WTC11 (cell line): ENCODE measurements around the gene GRPEL2. TPM values are rescaled to one million over a fixed set of nuclear protein-coding genes. Genes with fewer than 3 reads are reported as not detected.

Experiments used
- ATAC-seq: fragments of 200-7000 bp; cut with Tn5 transposase; 2 replicates; pipeline ENCODE4 v1.10.0; 2021; ENCODE audit warnings: mild to moderate bottlenecking, moderate library complexity
- CTCF ChIA-PET: fragments of 300-600 bp; sonication (Branson Sonifier 250); formaldehyde crosslinking; loops from one replicate; lab custom pipeline; 2021; ENCODE audit warnings: antibody characterized with exemption; lab: Charles Lee
- POLR2A ChIA-PET: fragments of 350-600 bp; sonication (Branson Sonifier 250); formaldehyde crosslinking; loops from one replicate; lab custom pipeline; 2021; ENCODE audit warnings: antibody characterized with exemption; lab: Charles Lee
- DNase-seq: peaks from one replicate; pipeline ENCODE4 v3.0.0; 2021; ENCODE audit warnings: low spot score
- H3K27ac Mint-ChIP-seq: 2 replicates; pipeline ENCODE4 v1.8.0; 2021; ENCODE audit warnings: mixed read lengths
- H3K27me3 Mint-ChIP-seq: 2 replicates; pipeline ENCODE4 v1.8.0; 2021; ENCODE audit warnings: low read depth, mild to moderate bottlenecking, moderate library complexity, mixed read lengths
- H3K36me3 Mint-ChIP-seq: 2 replicates; pipeline ENCODE4 v1.8.0; 2021; ENCODE audit warnings: mixed read lengths
- H3K4me1 Mint-ChIP-seq: 2 replicates; pipeline ENCODE4 v1.8.0; 2022; ENCODE audit warnings: mixed read lengths
- H3K4me3 Mint-ChIP-seq: 2 replicates; pipeline ENCODE4 v1.8.0; 2021; ENCODE audit warnings: mild to moderate bottlenecking, moderate library complexity, mixed read lengths
- H3K9me3 Mint-ChIP-seq: 2 replicates; pipeline ENCODE4 v1.8.0; 2021; ENCODE audit warnings: mixed read lengths
- CDX4 ChIP-seq: fragments of 250-450 bp; sonication (Bioruptor Pico); IDR thresholded peaks from 2 replicates; pipeline ENCODE4 v1.9.0; 2021; ENCODE audit warnings: moderate library complexity, mild to moderate bottlenecking, inconsistent platforms, borderline replicate concordance
- E2F4 ChIP-seq: sonication (generic); formaldehyde crosslinking; IDR thresholded peaks from 2 replicates; pipeline ENCODE4 v1.8.1; 2022; ENCODE audit warnings: low read depth, mild to moderate bottlenecking, moderate library complexity, missing genetic modification reagents, borderline replicate concordance
- ELF4 ChIP-seq: sonication (generic); formaldehyde crosslinking; IDR thresholded peaks from 2 replicates; pipeline ENCODE4 v1.8.1; 2022; ENCODE audit warnings: low read depth, mild to moderate bottlenecking, moderate library complexity, missing genetic modification reagents
- FOXJ3 ChIP-seq: sonication (generic); formaldehyde crosslinking; IDR thresholded peaks from 2 replicates; pipeline ENCODE4 v1.9.0; 2021; ENCODE audit warnings: missing genetic modification reagents, mild to moderate bottlenecking, borderline replicate concordance
- KAT7 ChIP-seq: sonication (generic); formaldehyde crosslinking; IDR thresholded peaks from 2 replicates; pipeline ENCODE4 v1.8.1; 2023; ENCODE audit warnings: missing genetic modification reagents, mild to moderate bottlenecking, borderline replicate concordance
- MLX ChIP-seq: sonication (generic); formaldehyde crosslinking; IDR thresholded peaks from 2 replicates; pipeline ENCODE4 v1.8.1; 2023; ENCODE audit warnings: mild to moderate bottlenecking, missing genetic modification reagents, moderate library complexity
- NR1H2 ChIP-seq: sonication (generic); formaldehyde crosslinking; IDR thresholded peaks from 2 replicates; pipeline ENCODE4 v1.9.0; 2021; ENCODE audit warnings: mild to moderate bottlenecking, moderate library complexity, missing genetic modification reagents
- NR2C2 ChIP-seq: sonication (generic); formaldehyde crosslinking; IDR thresholded peaks from 2 replicates; pipeline ENCODE4 v1.8.0; 2022; ENCODE audit warnings: mild to moderate bottlenecking, missing genetic modification reagents
- OVOL2 ChIP-seq: fragments of 250-450 bp; sonication (Bioruptor Pico); IDR thresholded peaks from 2 replicates; pipeline ENCODE4 v1.9.0; 2021; ENCODE audit warnings: mild to moderate bottlenecking, borderline replicate concordance
- RORB ChIP-seq: fragments of 250-450 bp; sonication (Bioruptor Pico); IDR thresholded peaks from 2 replicates; pipeline ENCODE4 v1.9.0; 2021; ENCODE audit warnings: mild to moderate bottlenecking
- SOX15 ChIP-seq: fragments of 250-450 bp; sonication (Bioruptor Pico); IDR thresholded peaks from 2 replicates; pipeline ENCODE4 v1.9.0; 2021; ENCODE audit warnings: mild to moderate bottlenecking
- TCF7 ChIP-seq: sonication (generic); formaldehyde crosslinking; IDR thresholded peaks from 2 replicates; pipeline ENCODE4 v1.8.0; 2022; ENCODE audit warnings: mild to moderate bottlenecking, low read depth, missing genetic modification reagents, moderate library complexity
- TEAD4 ChIP-seq: sonication (generic); formaldehyde crosslinking; IDR thresholded peaks from 2 replicates; pipeline ENCODE4 v1.8.0; 2022; ENCODE audit warnings: mild to moderate bottlenecking, missing genetic modification reagents
- TP53 ChIP-seq: sonication (generic); formaldehyde crosslinking; IDR thresholded peaks from 2 replicates; pipeline ENCODE4 v1.8.1; 2023; ENCODE audit warnings: mild to moderate bottlenecking, missing genetic modification reagents
- ZBTB21 ChIP-seq: sonication (generic); formaldehyde crosslinking; IDR thresholded peaks from 2 replicates; pipeline ENCODE4 v1.8.1; 2023; ENCODE audit warnings: mild to moderate bottlenecking, missing genetic modification reagents, borderline replicate concordance
- ZNF138 ChIP-seq: sonication (generic); formaldehyde crosslinking; conservative IDR thresholded peaks from 2 replicates; pipeline ENCODE4 v1.8.1; 2022; ENCODE audit warnings: mild to moderate bottlenecking, moderate library complexity, missing genetic modification reagents
- ZNF317 ChIP-seq: sonication (generic); formaldehyde crosslinking; IDR thresholded peaks from 2 replicates; pipeline ENCODE4 v1.8.1; 2023; ENCODE audit warnings: low read depth, mild to moderate bottlenecking, moderate library complexity, missing genetic modification reagents, borderline replicate concordance
- ZNF671 ChIP-seq: fragments of 250-450 bp; sonication (Bioruptor Pico); IDR thresholded peaks from 2 replicates; pipeline ENCODE4 v1.8.0; 2021; ENCODE audit warnings: mild to moderate bottlenecking
- total RNA-seq: library from RNA; stranded (reverse); gene quantifications from 3 replicates; pipeline ENCODE4 v1.2.3, GENCODE V29; 2021
- TF ChIP-seq, protein P1 (sequence below): sonication (generic); formaldehyde crosslinking; IDR thresholded peaks from 2 replicates; pipeline ENCODE4 v1.8.1; 2023; ENCODE audit warnings: mild to moderate bottlenecking, missing genetic modification reagents
- TF ChIP-seq, protein P2 (sequence below): sonication (generic); formaldehyde crosslinking; IDR thresholded peaks from 2 replicates; pipeline ENCODE4 v1.8.1; 2023; ENCODE audit warnings: mild to moderate bottlenecking, moderate library complexity, missing genetic modification reagents
- TF ChIP-seq, protein P3 (sequence below): sonication (generic); formaldehyde crosslinking; IDR thresholded peaks from 2 replicates; pipeline ENCODE4 v1.8.0; 2022; ENCODE audit warnings: mild to moderate bottlenecking, missing genetic modification reagents
- TF ChIP-seq, protein P4 (sequence below): sonication (generic); formaldehyde crosslinking; conservative IDR thresholded peaks from 2 replicates; pipeline ENCODE4 v1.8.1; 2023; ENCODE audit warnings: mild to moderate bottlenecking, low read depth, missing genetic modification reagents, moderate library complexity

The GRPEL2 gene
- total RNA-seq, 1 experiment from 2014 or later, result 48.6 TPM

DNA sequence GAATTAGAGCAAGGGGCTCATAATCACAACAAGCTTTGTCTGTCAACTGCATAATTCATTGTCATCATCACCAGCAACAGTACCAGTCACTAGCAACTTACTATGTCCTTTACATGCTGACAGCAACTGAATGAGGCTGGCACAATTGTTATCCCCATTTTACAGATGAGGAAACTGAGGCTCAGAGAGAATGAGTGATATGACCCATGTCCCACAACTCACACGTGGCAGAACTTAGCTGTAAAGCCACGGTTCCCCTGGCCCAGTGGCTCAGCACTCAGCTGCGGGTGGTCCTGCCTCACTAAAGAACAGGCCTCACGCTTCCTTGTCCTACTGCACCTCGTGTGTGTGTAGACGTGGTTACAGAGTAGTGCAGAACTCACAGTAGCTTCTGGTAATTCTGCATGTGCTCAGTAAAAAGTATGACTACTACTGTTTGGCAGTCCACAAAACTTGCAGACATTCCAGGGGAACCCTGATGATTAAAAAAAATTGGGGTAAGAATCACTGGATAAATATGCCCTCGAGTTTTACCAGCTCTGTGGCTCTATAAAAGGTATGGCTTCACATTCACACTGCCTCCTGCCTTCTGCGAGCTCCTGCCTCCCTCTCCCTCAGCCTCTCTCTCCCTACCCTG lies 43.4 kb upstream of the GRPEL2 start:
- ATAC-seq (no peak), DNase-seq (no peak)
- TF ChIP-seq OVOL2 (CRISPR knock-in tag) (no peak), CDX4 (no peak), E2F4 (CRISPR knock-in tag) (no peak), TP53 (no peak), ZNF671 (CRISPR knock-in tag) (no peak), NR2C2 (CRISPR knock-in tag) (no peak), ZBTB21 (CRISPR knock-in tag) (no peak)
- H3K4me3 Mint-ChIP-seq, result no peak overlapping the region
- no peaks in the 10 kb centered on the region for H3K27me3 Mint-ChIP-seq
- no peaks in the 10 kb centered on the region for H3K36me3 Mint-ChIP-seq
- CTCF ChIA-PET, result interaction anchor here (1.2 to 1.4 kb wide), 3 partner anchors 10 to 132 kb away, joined by 3 to 4 read pairs (median 3); no protein-coding TSS in a partner anchor
- no peaks in the 10 kb centered on the region for H3K4me1 Mint-ChIP-seq
- POLR2A ChIA-PET, result no interaction called here
- no peaks in the 10 kb centered on the region for H3K9me3 Mint-ChIP-seq
- H3K27ac Mint-ChIP-seq, result no peak overlapping the region

- H3K9me3 Mint-ChIP-seq, result no peaks in the 10 kb centered on the region
- H3K27ac Mint-ChIP-seq, result no peak overlapping the region
- H3K4me3 Mint-ChIP-seq, result no peak overlapping the region
- no peaks in the 10 kb centered on the region for H3K36me3 Mint-ChIP-seq
- ChIA-PET CTCF (no interaction called here), POLR2A (no interaction called here)
- TF ChIP-seq TCF7 (CRISPR knock-in tag), result no peak
- no peak for TF ChIP-seq TEAD4 (CRISPR knock-in tag)
- TF ChIP-seq, protein P1, sequence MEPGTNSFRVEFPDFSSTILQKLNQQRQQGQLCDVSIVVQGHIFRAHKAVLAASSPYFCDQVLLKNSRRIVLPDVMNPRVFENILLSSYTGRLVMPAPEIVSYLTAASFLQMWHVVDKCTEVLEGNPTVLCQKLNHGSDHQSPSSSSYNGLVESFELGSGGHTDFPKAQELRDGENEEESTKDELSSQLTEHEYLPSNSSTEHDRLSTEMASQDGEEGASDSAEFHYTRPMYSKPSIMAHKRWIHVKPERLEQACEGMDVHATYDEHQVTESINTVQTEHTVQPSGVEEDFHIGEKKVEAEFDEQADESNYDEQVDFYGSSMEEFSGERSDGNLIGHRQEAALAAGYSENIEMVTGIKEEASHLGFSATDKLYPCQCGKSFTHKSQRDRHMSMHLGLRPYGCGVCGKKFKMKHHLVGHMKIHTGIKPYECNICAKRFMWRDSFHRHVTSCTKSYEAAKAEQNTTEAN, result no peak
- TF ChIP-seq MLX (CRISPR knock-in tag), result no peak
- TF ChIP-seq SOX15 (CRISPR knock-in tag), result no peak
- TF ChIP-seq ZNF317 (CRISPR knock-in tag), result no peak
- TF ChIP-seq, protein P2, sequence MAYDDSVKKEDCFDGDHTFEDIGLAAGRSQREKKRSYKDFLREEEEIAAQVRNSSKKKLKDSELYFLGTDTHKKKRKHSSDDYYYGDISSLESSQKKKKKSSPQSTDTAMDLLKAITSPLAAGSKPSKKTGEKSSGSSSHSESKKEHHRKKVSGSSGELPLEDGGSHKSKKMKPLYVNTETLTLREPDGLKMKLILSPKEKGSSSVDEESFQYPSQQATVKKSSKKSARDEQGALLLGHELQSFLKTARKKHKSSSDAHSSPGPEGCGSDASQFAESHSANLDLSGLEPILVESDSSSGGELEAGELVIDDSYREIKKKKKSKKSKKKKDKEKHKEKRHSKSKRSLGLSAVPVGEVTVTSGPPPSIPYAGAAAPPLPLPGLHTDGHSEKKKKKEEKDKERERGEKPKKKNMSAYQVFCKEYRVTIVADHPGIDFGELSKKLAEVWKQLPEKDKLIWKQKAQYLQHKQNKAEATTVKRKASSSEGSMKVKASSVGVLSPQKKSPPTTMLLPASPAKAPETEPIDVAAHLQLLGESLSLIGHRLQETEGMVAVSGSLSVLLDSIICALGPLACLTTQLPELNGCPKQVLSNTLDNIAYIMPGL, result no peak
- no peaks in the 10 kb centered on the region for H3K4me1 Mint-ChIP-seq
- no peaks in the 10 kb centered on the region for H3K27me3 Mint-ChIP-seq
- DNase-seq (no peak), ATAC-seq (no peak)
Measured at GRCh38 chr5:149302641-149303040, 42.7 kb upstream of the GRPEL2 start.

DNA sequence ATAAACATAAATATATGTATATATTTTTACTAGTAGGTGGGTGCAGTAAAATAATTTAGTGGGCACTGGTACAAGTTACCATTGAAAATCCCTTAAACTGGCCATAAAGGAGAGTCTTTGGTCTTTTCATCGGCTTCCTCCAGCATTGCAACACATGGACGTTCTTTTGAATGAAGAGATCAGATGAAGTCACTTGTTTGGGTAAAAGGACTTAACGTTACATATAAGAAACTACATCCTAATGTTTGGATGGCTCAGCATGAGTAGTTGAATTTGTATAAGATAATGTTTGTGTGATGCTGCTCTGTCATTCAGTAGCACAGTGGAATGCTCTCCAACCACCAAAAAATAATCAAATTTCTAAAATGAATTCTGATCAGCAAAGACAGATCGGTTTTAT lies 42.1 kb upstream of the GRPEL2 start:
- Mint-ChIP-seq H3K27me3 (no peaks in the 10 kb centered on the region), H3K4me3 (no peak overlapping the region), H3K4me1 (no peaks in the 10 kb centered on the region), H3K9me3 (no peaks in the 10 kb centered on the region), H3K36me3 (no peaks in the 10 kb centered on the region), H3K27ac (no peak overlapping the region)
- ATAC-seq (no peak), DNase-seq (no peak)
- POLR2A ChIA-PET, result no interaction called here
- CTCF ChIA-PET, result no interaction called here
- TF ChIP-seq ELF4 (CRISPR knock-in tag) (no peak), RORB (CRISPR knock-in tag) (no peak), FOXJ3 (CRISPR knock-in tag) (no peak), NR1H2 (CRISPR knock-in tag) (no peak), ZNF138 (CRISPR knock-in tag) (no peak), TCF7 (CRISPR knock-in tag) (no peak), OVOL2 (CRISPR knock-in tag) (no peak), KAT7 (CRISPR knock-in tag) (no peak)
- TF ChIP-seq, protein P3, sequence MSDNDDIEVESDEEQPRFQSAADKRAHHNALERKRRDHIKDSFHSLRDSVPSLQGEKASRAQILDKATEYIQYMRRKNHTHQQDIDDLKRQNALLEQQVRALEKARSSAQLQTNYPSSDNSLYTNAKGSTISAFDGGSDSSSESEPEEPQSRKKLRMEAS (CRISPR knock-in tag), result no peak
- TF ChIP-seq, protein P2, result no peak
- TF ChIP-seq, protein P4, sequence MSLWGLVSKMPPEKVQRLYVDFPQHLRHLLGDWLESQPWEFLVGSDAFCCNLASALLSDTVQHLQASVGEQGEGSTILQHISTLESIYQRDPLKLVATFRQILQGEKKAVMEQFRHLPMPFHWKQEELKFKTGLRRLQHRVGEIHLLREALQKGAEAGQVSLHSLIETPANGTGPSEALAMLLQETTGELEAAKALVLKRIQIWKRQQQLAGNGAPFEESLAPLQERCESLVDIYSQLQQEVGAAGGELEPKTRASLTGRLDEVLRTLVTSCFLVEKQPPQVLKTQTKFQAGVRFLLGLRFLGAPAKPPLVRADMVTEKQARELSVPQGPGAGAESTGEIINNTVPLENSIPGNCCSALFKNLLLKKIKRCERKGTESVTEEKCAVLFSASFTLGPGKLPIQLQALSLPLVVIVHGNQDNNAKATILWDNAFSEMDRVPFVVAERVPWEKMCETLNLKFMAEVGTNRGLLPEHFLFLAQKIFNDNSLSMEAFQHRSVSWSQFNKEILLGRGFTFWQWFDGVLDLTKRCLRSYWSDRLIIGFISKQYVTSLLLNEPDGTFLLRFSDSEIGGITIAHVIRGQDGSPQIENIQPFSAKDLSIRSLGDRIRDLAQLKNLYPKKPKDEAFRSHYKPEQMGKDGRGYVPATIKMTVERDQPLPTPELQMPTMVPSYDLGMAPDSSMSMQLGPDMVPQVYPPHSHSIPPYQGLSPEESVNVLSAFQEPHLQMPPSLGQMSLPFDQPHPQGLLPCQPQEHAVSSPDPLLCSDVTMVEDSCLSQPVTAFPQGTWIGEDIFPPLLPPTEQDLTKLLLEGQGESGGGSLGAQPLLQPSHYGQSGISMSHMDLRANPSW (CRISPR knock-in tag), result no peak
